Neuronal stem cell (in vitro differentiated cells): Measurements from ENCODE around the gene PLOD2.

Experiments
- DNase-seq: peaks from one replicate; pipeline ENCODE4 v3.0.0-alpha.2; 2013; ENCODE audit warnings: low spot score
- H2AFZ ChIP-seq: one replicate; pipeline ENCODE4 v1.6.1; 2013; ENCODE audit warnings: mild to moderate bottlenecking, low read length, inconsistent platforms
- H2AK5ac ChIP-seq: 2 replicates; pipeline ENCODE4 v1.6.1; 2013; ENCODE audit warnings: low read depth, mild to moderate bottlenecking, inconsistent platforms, low read length, moderate library complexity, mixed read lengths
- H2BK120ac ChIP-seq: 2 replicates; pipeline ENCODE4 v1.6.1; 2013; ENCODE audit warnings: low read depth, mild to moderate bottlenecking, inconsistent platforms, low read length, moderate library complexity, mixed read lengths
- H2BK12ac ChIP-seq: one replicate; pipeline ENCODE4 v1.6.1; 2013; ENCODE audit warnings: low read length, inconsistent platforms
- H2BK15ac ChIP-seq: 2 replicates; pipeline ENCODE4 v1.6.1; 2013; ENCODE audit warnings: mild to moderate bottlenecking, low read length, inconsistent platforms, mixed read lengths
- H2BK5ac ChIP-seq: one replicate; pipeline ENCODE4 v1.6.1; 2013; ENCODE audit warnings: inconsistent platforms, mild to moderate bottlenecking, low read length, moderate library complexity
- H3K14ac ChIP-seq: one replicate; pipeline ENCODE4 v1.6.1; 2013; ENCODE audit warnings: low read length, inconsistent platforms
- H3K18ac ChIP-seq: 2 replicates; pipeline ENCODE4 v1.6.1; 2013; ENCODE audit warnings: low read length, inconsistent platforms
- H3K23ac ChIP-seq: 2 replicates; pipeline ENCODE4 v1.6.1; 2013; ENCODE audit warnings: low read depth, mild to moderate bottlenecking, mixed read lengths, low read length, inconsistent platforms; ENCODE audit not compliant: poor library complexity
- H3K27ac ChIP-seq: replicated peaks from 3 replicates; pipeline ENCODE4 v1.5.1; 2013; ENCODE audit warnings: low read length, inconsistent platforms
- H3K27me3 ChIP-seq, 3 experiments: 2 replicates each; pipeline ENCODE4 v1.6.1; 2013; ENCODE audit warnings: low read length in 3 of 3, mild to moderate bottlenecking in 2 of 3, inconsistent platforms in 1 of 3, low read depth in 1 of 3, mixed read lengths in 1 of 3, moderate library complexity in 1 of 3; ENCODE audit not compliant: control insufficient read depth in 3 of 3, insufficient read depth in 3 of 3
- H3K36me3 ChIP-seq, 2 donors: replicated peaks in 1 of 2; 2 replicates each; pipeline ENCODE4 v1.6.1; 2013; ENCODE audit warnings: low read length in 2 of 2; ENCODE audit not compliant: control insufficient read depth in 2 of 2, insufficient read depth in 2 of 2
- H3K4ac ChIP-seq: 2 replicates; pipeline ENCODE4 v1.6.1; 2013; ENCODE audit warnings: inconsistent platforms, mild to moderate bottlenecking, low read length, moderate library complexity
- H3K4me1 ChIP-seq, 2 donors: 1 replicate in 1 of 2; 2 replicates in 1 of 2; pipeline ENCODE4 v1.6.1; 2013; ENCODE audit warnings: low read length in 2 of 2, low read depth in 1 of 2; ENCODE audit not compliant: control insufficient read depth in 2 of 2, insufficient read depth in 1 of 2
- H3K4me2 ChIP-seq: one replicate; pipeline ENCODE4 v1.6.1; 2013; ENCODE audit warnings: mild to moderate bottlenecking, low read length, inconsistent platforms; ENCODE audit not compliant: insufficient read depth, poor library complexity, severe bottlenecking
- H3K4me3 ChIP-seq, 2 donors: 2 replicates each; pipeline ENCODE4 v1.5.1; 2013; ENCODE audit warnings: low read length in 2 of 2, mild to moderate bottlenecking in 2 of 2, inconsistent platforms in 1 of 2, moderate library complexity in 1 of 2
- H3K79me1 ChIP-seq: one replicate; pipeline ENCODE4 v1.6.1; 2013; ENCODE audit warnings: low read depth, mild to moderate bottlenecking, inconsistent platforms, low read length, moderate library complexity
- H3K9ac ChIP-seq: one replicate; pipeline ENCODE4 v1.6.1; 2013; ENCODE audit warnings: mild to moderate bottlenecking, low read depth, low read length, inconsistent platforms; ENCODE audit not compliant: poor library complexity
- H3K9me3 ChIP-seq, 2 donors: replicated peaks in 1 of 2; 2 replicates each; pipeline versions ENCODE3 to v1.6.1; 2013; ENCODE audit warnings: low read length in 2 of 2, mild to moderate bottlenecking in 2 of 2, inconsistent platforms in 1 of 2, low read depth in 1 of 2, mixed read lengths in 1 of 2, moderate library complexity in 1 of 2; ENCODE audit not compliant: control insufficient read depth in 2 of 2, insufficient read depth in 1 of 2
- H4K8ac ChIP-seq: one replicate; pipeline ENCODE4 v1.6.1; 2013; ENCODE audit warnings: low read depth, mild to moderate bottlenecking, inconsistent platforms, low read length, moderate library complexity
- H4K91ac ChIP-seq: one replicate; pipeline ENCODE4 v1.6.1; 2013; ENCODE audit warnings: low read length, low read depth, mild to moderate bottlenecking, inconsistent platforms; ENCODE audit not compliant: poor library complexity
- WGBS, 2 donors: extraction: QIAGEN DNeasy Blood & Tissue Kit; methylation state at CpG; one replicate each; pipeline ENCODE4 v1.1.7; 2013; ENCODE audit warnings: missing lambda C conversion rate in 2 of 2, mixed read lengths in 1 of 2; ENCODE audit not compliant: insufficient read length in 2 of 2, insufficient replicate concordance in 1 of 2; ENCODE audit errors: extremely low coverage in 2 of 2; 5-methylcytosine and 5-hydroxymethylcytosine counted together

PLOD2 gene

GRCh38 chr3:146164506-146164905, 3.5 kb upstream of the PLOD2 start:
- Histone ChIP-seq H2AK5ac (no peak overlapping the region), H3K4me2 (no peak overlapping the region), H3K18ac (no peak overlapping the region), H2BK5ac (no peak overlapping the region), H3K9ac (no peak overlapping the region), H3K4ac (no peak overlapping the region), H4K91ac (no peak overlapping the region), H3K9me3 (no peaks in the 10 kb centered on the region), H2BK120ac (no peak overlapping the region), H3K27me3 (peaks cover 0 to 19% (median 4%) of the 10 kb centered on the region in 3 experiments), H3K14ac (no peak overlapping the region), H3K23ac (no peak overlapping the region), H3K79me1 (no peaks in the 10 kb centered on the region), H3K27ac (no peak overlapping the region), H2AFZ (no peak overlapping the region), H3K4me1 (no peaks in the 10 kb centered on the region), H4K8ac (no peak overlapping the region), H2BK15ac (no peak overlapping the region), H3K4me3 (no peak overlapping the region), H3K36me3 (no peaks in the 10 kb centered on the region), H2BK12ac (no peak overlapping the region)
- DNase-seq = no peak

- Histone ChIP-seq H3K4me2 (no peak overlapping the region), H4K8ac (no peak overlapping the region), H2BK5ac (no peak overlapping the region), H3K4ac (no peak overlapping the region), H2BK15ac (no peak overlapping the region), H3K9ac (no peak overlapping the region), H3K18ac (no peak overlapping the region), H3K23ac (no peak overlapping the region), H2BK120ac (no peak overlapping the region), H3K79me1 (no peaks in the 10 kb centered on the region), H3K4me1 (no peaks in the 10 kb centered on the region), H4K91ac (no peak overlapping the region), H3K14ac (no peak overlapping the region), H3K4me3 (no peak overlapping the region), H3K9me3 (no peaks in the 10 kb centered on the region), H2BK12ac (no peak overlapping the region), H2AK5ac (no peak overlapping the region), H3K36me3 (no peaks in the 10 kb centered on the region), H3K27ac (no peak overlapping the region), H2AFZ (no peak overlapping the region), H3K27me3 (peaks cover 0 to 19% (median 4%) of the 10 kb centered on the region in 3 experiments)
- no peak for DNase-seq
Observed at GRCh38 chr3:146164071-146164470, 3.1 kb upstream of the PLOD2 start.

- Histone ChIP-seq H3K4me1 (no peaks in the 10 kb centered on the region), H3K27ac (no peak overlapping the region)
Observed at GRCh38 chr3:146163584-146163983, 2.6 kb upstream of the PLOD2 start.

GRCh38 chr3:146162561-146162960, 1.6 kb upstream of the PLOD2 start:
- no CpG with 5 or more reads among the region's 2 CpGs for WGBS, 2 donors
- Histone ChIP-seq H2BK12ac (no peak overlapping the region), H4K91ac (no peak overlapping the region), H3K4me3 (no peak overlapping the region), H2AK5ac (no peak overlapping the region), H3K4me2 (no peak overlapping the region), H3K14ac (no peak overlapping the region), H3K9me3 (no peaks in the 10 kb centered on the region), H2BK5ac (no peak overlapping the region), H3K4ac (no peak overlapping the region), H3K9ac (no peak overlapping the region), H2BK15ac (no peak overlapping the region), H3K79me1 (no peaks in the 10 kb centered on the region), H3K18ac (no peak overlapping the region), H3K27me3 (peaks cover 0 to 19% (median 4%) of the 10 kb centered on the region in 3 experiments), H2AFZ (no peak overlapping the region), H4K8ac (no peak overlapping the region), H3K27ac (no peak overlapping the region), H2BK120ac (no peak overlapping the region), H3K36me3 (no peaks in the 10 kb centered on the region), H3K23ac (no peak overlapping the region), H3K4me1 (no peaks in the 10 kb centered on the region)
- no peak for DNase-seq

More at GRCh38 chr3:146163584-146163983, 2.6 kb upstream of the PLOD2 start:
- no peak overlapping the region for H4K91ac ChIP-seq
- DNase-seq = no peak
- no peak overlapping the region for H2BK5ac ChIP-seq
- no peak overlapping the region for H4K8ac ChIP-seq
- H2AFZ ChIP-seq = no peak overlapping the region
- H3K79me1 ChIP-seq = no peaks in the 10 kb centered on the region
- no peaks in the 10 kb centered on the region for H3K9me3 ChIP-seq
- H2BK15ac ChIP-seq = no peak overlapping the region
- H3K4ac ChIP-seq = no peak overlapping the region
- no peak overlapping the region for H3K4me2 ChIP-seq
- H3K18ac ChIP-seq = no peak overlapping the region
- no peak overlapping the region for H3K23ac ChIP-seq
- H3K27me3 ChIP-seq = peaks cover 0 to 19% (median 4%) of the 10 kb centered on the region in 3 experiments
- no peak overlapping the region for H2AK5ac ChIP-seq
- H3K36me3 ChIP-seq = no peaks in the 10 kb centered on the region
- no peak overlapping the region for H3K9ac ChIP-seq
- no peak overlapping the region for H2BK120ac ChIP-seq
- no peak overlapping the region for H3K4me3 ChIP-seq
- no peak overlapping the region for H3K14ac ChIP-seq
- H2BK12ac ChIP-seq = no peak overlapping the region
- no CpG with 5 or more reads among the region's 2 CpGs for WGBS, 2 donors
